ENCODE results near the gene JCAD. TPM values are rescaled to one million over a fixed set of nuclear protein-coding genes. Genes with fewer than 3 reads are reported as not detected.

Gene JCAD
- polyA plus RNA-seq, 1 donor, result 24.7 TPM

GRCh38 chr10:30074090-30074489, 14.7 kb upstream of the JCAD start:
- no peak for DNase-seq (ENCODE audit: low read depth)

- no peak for DNase-seq (ENCODE audit: low read depth)
Observed at GRCh38 chr10:30073767-30074060, 14.3 kb upstream of the JCAD start.

GRCh38 chr10:30073045-30073766, 13.8 kb upstream of the JCAD start:
- no peak for DNase-seq (ENCODE audit: low read depth)

- DNase-seq (ENCODE audit: low read depth), result no peak
Observed at GRCh38 chr10:30072068-30072467, 12.7 kb upstream of the JCAD start.

GRCh38 chr10:30070001-30070685, 10.8 kb upstream of the JCAD start:
- no peak for DNase-seq (ENCODE audit: low read depth)

- no peak for DNase-seq (ENCODE audit: low read depth)
Observed at GRCh38 chr10:30068492-30069223, 9.3 kb upstream of the JCAD start.

- DNase-seq (ENCODE audit: low read depth), result no peak
Observed at GRCh38 chr10:30063099-30063498, 3.7 kb upstream of the JCAD start.

GRCh38 chr10:30062582-30062981, 3.2 kb upstream of the JCAD start:
- no peak for DNase-seq (ENCODE audit: low read depth)

GRCh38 chr10:30062090-30062489, 2.7 kb upstream of the JCAD start:
- DNase-seq (ENCODE audit: low read depth), result no peak

- no peak for DNase-seq (ENCODE audit: low read depth)
Observed at GRCh38 chr10:30058570-30059132, 735 bp downstream of the JCAD start.

- DNase-seq (ENCODE audit: low read depth), result no peak
Observed at GRCh38 chr10:30057894-30058556, 1.4 kb downstream of the JCAD start.

- DNase-seq (ENCODE audit: low read depth), result no peak
Observed at GRCh38 chr10:30057421-30057841, 2.0 kb downstream of the JCAD start.

- DNase-seq (ENCODE audit: low read depth), result no peak
Observed at GRCh38 chr10:30056767-30057355, 2.5 kb downstream of the JCAD start.

- no peak for DNase-seq (ENCODE audit: low read depth)
Observed at GRCh38 chr10:30056281-30056680, 3.1 kb downstream of the JCAD start.

GRCh38 chr10:30055226-30055662, 4.1 kb downstream of the JCAD start:
- DNase-seq (ENCODE audit: low read depth), result no peak

GRCh38 chr10:30052062-30052461, 7.3 kb downstream of the JCAD start:
- DNase-seq (ENCODE audit: low read depth), result no peak

GRCh38 chr10:30051220-30051619, 8.2 kb downstream of the JCAD start:
- no peak for DNase-seq (ENCODE audit: low read depth)

GRCh38 chr10:30050411-30050810, 9.0 kb downstream of the JCAD start:
- DNase-seq (ENCODE audit: low read depth), result no peak

GRCh38 chr10:30048768-30049517, 10.4 kb downstream of the JCAD start:
- no peak for DNase-seq (ENCODE audit: low read depth)

GRCh38 chr10:30047924-30048531, 11.4 kb downstream of the JCAD start:
- DNase-seq (ENCODE audit: low read depth), result no peak
